ENCODE measurements around the gene PABPN1L.
"Not testable (repeated sequence)": the region's sequence is repeated elsewhere in the genome, so short reads cannot be mapped to it uniquely, and the experiment has no call there.

- not testable (repeated sequence) for TF ChIP-seq POLR2A, POLR2AphosphoS5 (IDR thresholded peaks at IDR 0.05)
Observed at GRCh38 chr16:88894266-88894665, 27.8 kb upstream of the PABPN1L start.

All from stomach (tissue), 4 donors.